ENCODE measurements around the gene JPH3.

- TF ChIP-seq CTCF (IDR thresholded peaks at IDR 0.05; ENCODE audit: poor library complexity) (no peak), EZH2phosphoT487 (IDR thresholded peaks at IDR 0.05; ENCODE audit: low read depth, severe bottlenecking, unreplicated experiment) (no peak), EZH2 (IDR thresholded peaks at IDR 0.05; ENCODE audit: borderline replicate concordance) (no peak)
These were observed 39.4 kb downstream of the JPH3 start for GRCh38 chr16:87641721-87642120.
